ENCODE results near the gene CPZ.
"Not testable (repeated sequence)": the region's sequence is repeated elsewhere in the genome, so short reads cannot be mapped to it uniquely, and the experiment has no call there.

CPZ gene

GRCh38 chr4:8575457-8575856 lies 17.1 kb upstream of the CPZ start:
- Histone ChIP-seq H3K9ac (ENCODE audit: low read length) (no peak overlapping the region), H3K4me3 (ENCODE audit: low read depth in 1 of 2, low read length in 2 of 2) (no peak overlapping the region), H3K9me3 (ENCODE audit: low read length) (no peaks in the 10 kb centered on the region), H3K27me3 (ENCODE audit: control insufficient read depth in 1 of 2, insufficient read depth in 2 of 2, low read length in 2 of 2) (peaks cover 0 to 11% of the 10 kb centered on the region in 2 donors), H3K36me3 (ENCODE audit: insufficient read depth, low read length) (no peaks in the 10 kb centered on the region), H3K4me1 (ENCODE audit: insufficient read depth, low read length) (no peaks in the 10 kb centered on the region), H3K27ac (ENCODE audit: low read depth, low read length) (no peak overlapping the region)

GRCh38 chr4:8576591-8576990 lies 16.0 kb upstream of the CPZ start:
- H3K4me1 ChIP-seq (ENCODE audit: insufficient read depth, low read length); H3K4me3 ChIP-seq (ENCODE audit: low read depth in 1 of 2, low read length in 2 of 2); H3K9ac ChIP-seq (ENCODE audit: low read length); H3K27ac ChIP-seq (ENCODE audit: low read depth, low read length); H3K36me3 ChIP-seq (ENCODE audit: insufficient read depth, low read length); H3K9me3 ChIP-seq (ENCODE audit: low read length): not testable (repeated sequence)
- H3K27me3 ChIP-seq (ENCODE audit: control insufficient read depth in 1 of 2, insufficient read depth in 2 of 2, low read length in 2 of 2), result peaks cover 0 to 22% of the 10 kb centered on the region in 2 donors

- Histone ChIP-seq H3K27me3 (ENCODE audit: control insufficient read depth in 1 of 2, insufficient read depth in 2 of 2, low read length in 2 of 2) (peaks cover 0 to 26% of the 10 kb centered on the region in 2 donors), H3K4me3 (ENCODE audit: low read depth in 1 of 2, low read length in 2 of 2) (no peak overlapping the region), H3K36me3 (ENCODE audit: insufficient read depth, low read length) (no peaks in the 10 kb centered on the region), H3K4me1 (ENCODE audit: insufficient read depth, low read length) (no peaks in the 10 kb centered on the region), H3K9ac (ENCODE audit: low read length) (no peak overlapping the region), H3K27ac (ENCODE audit: low read depth, low read length) (no peak overlapping the region), H3K9me3 (ENCODE audit: low read length) (no peaks in the 10 kb centered on the region)
Measured at GRCh38 chr4:8577046-8577445, 15.5 kb upstream of the CPZ start.

GRCh38 chr4:8577972-8578371 lies 14.6 kb upstream of the CPZ start:
- Histone ChIP-seq H3K4me3 (ENCODE audit: low read depth in 1 of 2, low read length in 2 of 2) (no peak overlapping the region), H3K27ac (ENCODE audit: low read depth, low read length) (no peak overlapping the region), H3K27me3 (ENCODE audit: control insufficient read depth in 1 of 2, insufficient read depth in 2 of 2, low read length in 2 of 2) (peaks cover 0 to 28% of the 10 kb centered on the region in 2 donors), H3K9ac (ENCODE audit: low read length) (no peak overlapping the region), H3K36me3 (ENCODE audit: insufficient read depth, low read length) (no peaks in the 10 kb centered on the region), H3K4me1 (ENCODE audit: insufficient read depth, low read length) (no peaks in the 10 kb centered on the region), H3K9me3 (ENCODE audit: low read length) (no peaks in the 10 kb centered on the region)

GRCh38 chr4:8578717-8579116 lies 13.8 kb upstream of the CPZ start:
- Histone ChIP-seq H3K9ac (ENCODE audit: low read length) (no peak overlapping the region), H3K9me3 (ENCODE audit: low read length) (no peaks in the 10 kb centered on the region), H3K27me3 (ENCODE audit: control insufficient read depth in 1 of 2, insufficient read depth in 2 of 2, low read length in 2 of 2) (peaks cover 0 to 28% of the 10 kb centered on the region in 2 donors), H3K4me1 (ENCODE audit: insufficient read depth, low read length) (no peaks in the 10 kb centered on the region), H3K36me3 (ENCODE audit: insufficient read depth, low read length) (no peaks in the 10 kb centered on the region), H3K27ac (ENCODE audit: low read depth, low read length) (no peak overlapping the region), H3K4me3 (ENCODE audit: low read depth in 1 of 2, low read length in 2 of 2) (no peak overlapping the region)

- no peaks in the 10 kb centered on the region for H3K9me3 ChIP-seq (ENCODE audit: low read length)
Measured at GRCh38 chr4:8579526-8580320, 12.8 kb upstream of the CPZ start.

GRCh38 chr4:8580321-8581093 lies 12.1 kb upstream of the CPZ start, which contains the start of gene GPR78:
Gene GPR78, plus strand, starts transcription at chr4:8580392. Its CDS starts 591 bp downstream, at chr4:8580983.
- Histone ChIP-seq H3K4me3 (ENCODE audit: low read depth in 1 of 2, low read length in 2 of 2) (no peak within 1 kb of the TSS), H3K9ac (ENCODE audit: low read length) (no peak within 1 kb of the TSS), H3K27ac (ENCODE audit: low read depth, low read length) (no peak within 1 kb of the TSS), H3K27me3 (ENCODE audit: control insufficient read depth in 1 of 2, insufficient read depth in 2 of 2, low read length in 2 of 2) (peaks cover 0 to 35% of the 10 kb centered on the region in 2 donors), H3K36me3 (ENCODE audit: insufficient read depth, low read length) (no peaks in the 10 kb centered on the region), H3K4me1 (ENCODE audit: insufficient read depth, low read length) (no peaks in the 10 kb centered on the region), H3K9me3 (ENCODE audit: low read length) (no peaks in the 10 kb centered on the region)

More at GRCh38 chr4:8579526-8580320, 12.8 kb upstream of the CPZ start:
- Histone ChIP-seq H3K4me1 (ENCODE audit: insufficient read depth, low read length) (no peaks in the 10 kb centered on the region), H3K27me3 (ENCODE audit: control insufficient read depth in 1 of 2, insufficient read depth in 2 of 2, low read length in 2 of 2) (peaks cover 0 to 28% of the 10 kb centered on the region in 2 donors), H3K27ac (ENCODE audit: low read depth, low read length) (no peak overlapping the region), H3K4me3 (ENCODE audit: low read depth in 1 of 2, low read length in 2 of 2) (no peak overlapping the region), H3K9ac (ENCODE audit: low read length) (no peak overlapping the region), H3K36me3 (ENCODE audit: insufficient read depth, low read length) (no peaks in the 10 kb centered on the region)

GRCh38 chr4:8581094-8581861 lies 11.3 kb upstream of the CPZ start:
- Histone ChIP-seq H3K27me3 (ENCODE audit: control insufficient read depth in 1 of 2, insufficient read depth in 2 of 2, low read length in 2 of 2) (peaks cover 0 to 42% of the 10 kb centered on the region in 2 donors), H3K9me3 (ENCODE audit: low read length) (no peaks in the 10 kb centered on the region), H3K9ac (ENCODE audit: low read length) (no peak overlapping the region), H3K4me3 (ENCODE audit: low read depth in 1 of 2, low read length in 2 of 2) (no peak overlapping the region), H3K36me3 (ENCODE audit: insufficient read depth, low read length) (no peaks in the 10 kb centered on the region), H3K4me1 (ENCODE audit: insufficient read depth, low read length) (no peaks in the 10 kb centered on the region), H3K27ac (ENCODE audit: low read depth, low read length) (no peak overlapping the region)

GRCh38 chr4:8582016-8582415 lies 10.5 kb upstream of the CPZ start:
- Histone ChIP-seq H3K4me3 (ENCODE audit: low read depth in 1 of 2, low read length in 2 of 2) (no peak overlapping the region), H3K27me3 (ENCODE audit: control insufficient read depth in 1 of 2, insufficient read depth in 2 of 2, low read length in 2 of 2) (peaks cover 0 to 44% of the 10 kb centered on the region in 2 donors), H3K27ac (ENCODE audit: low read depth, low read length) (no peak overlapping the region), H3K4me1 (ENCODE audit: insufficient read depth, low read length) (no peaks in the 10 kb centered on the region), H3K9ac (ENCODE audit: low read length) (no peak overlapping the region), H3K36me3 (ENCODE audit: insufficient read depth, low read length) (no peaks in the 10 kb centered on the region), H3K9me3 (ENCODE audit: low read length) (no peaks in the 10 kb centered on the region)

- Histone ChIP-seq H3K9me3 (ENCODE audit: low read length) (no peaks in the 10 kb centered on the region), H3K9ac (ENCODE audit: low read length) (no peak overlapping the region), H3K4me3 (ENCODE audit: low read depth in 1 of 2, low read length in 2 of 2) (no peak overlapping the region), H3K36me3 (ENCODE audit: insufficient read depth, low read length) (no peaks in the 10 kb centered on the region), H3K4me1 (ENCODE audit: insufficient read depth, low read length) (no peaks in the 10 kb centered on the region), H3K27me3 (ENCODE audit: control insufficient read depth in 1 of 2, insufficient read depth in 2 of 2, low read length in 2 of 2) (peaks cover 0 to 47% of the 10 kb centered on the region in 2 donors), H3K27ac (ENCODE audit: low read depth, low read length) (no peak overlapping the region)
Measured at GRCh38 chr4:8582436-8582835, 10.1 kb upstream of the CPZ start.
